ENCODE measurements around the gene POFUT2.

Gene POFUT2

DNA sequence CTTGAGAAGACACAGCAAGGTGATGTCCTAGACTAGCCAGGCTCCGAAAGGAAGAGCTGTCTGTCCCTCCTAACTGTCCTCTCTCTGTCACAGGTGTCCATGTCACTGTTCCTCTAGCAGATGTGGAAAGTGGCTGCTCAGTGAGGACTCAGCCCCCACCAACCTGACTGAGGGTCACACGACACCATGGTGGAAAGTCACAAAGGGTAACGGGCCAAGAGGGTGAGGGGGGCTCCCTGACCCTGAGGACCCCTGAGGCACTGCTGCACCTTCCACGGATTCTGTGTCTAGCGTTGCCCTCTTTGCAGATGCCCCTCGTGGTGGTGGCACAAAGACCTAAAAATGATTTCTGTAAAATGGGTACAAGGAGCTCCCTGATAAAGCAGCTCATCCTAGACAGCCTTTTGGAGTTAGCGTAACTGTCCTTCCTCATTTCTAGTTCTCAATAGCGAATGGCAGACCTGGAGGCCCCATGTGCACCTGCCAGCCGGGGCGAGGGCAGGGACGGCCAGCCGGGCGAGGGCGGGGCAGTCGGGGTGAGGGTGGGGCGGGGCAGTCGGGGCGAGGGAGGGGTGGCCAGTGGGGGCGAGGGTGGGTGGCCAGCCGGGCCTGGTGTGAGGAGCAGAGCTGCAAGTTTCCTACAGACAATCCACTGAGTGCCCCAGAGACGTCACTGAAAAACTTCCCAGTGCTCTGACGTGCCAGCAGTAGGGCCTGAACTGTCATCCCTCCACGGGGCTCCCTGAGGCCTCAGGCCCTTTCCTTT is 23.4 kb downstream of the POFUT2 start:
- DNase-seq (ENCODE audit: low read depth) = no peak
- no peak overlapping the region for H3K4me3 ChIP-seq (ENCODE audit: low read depth, low read length)
- TF ChIP-seq, protein P1, sequence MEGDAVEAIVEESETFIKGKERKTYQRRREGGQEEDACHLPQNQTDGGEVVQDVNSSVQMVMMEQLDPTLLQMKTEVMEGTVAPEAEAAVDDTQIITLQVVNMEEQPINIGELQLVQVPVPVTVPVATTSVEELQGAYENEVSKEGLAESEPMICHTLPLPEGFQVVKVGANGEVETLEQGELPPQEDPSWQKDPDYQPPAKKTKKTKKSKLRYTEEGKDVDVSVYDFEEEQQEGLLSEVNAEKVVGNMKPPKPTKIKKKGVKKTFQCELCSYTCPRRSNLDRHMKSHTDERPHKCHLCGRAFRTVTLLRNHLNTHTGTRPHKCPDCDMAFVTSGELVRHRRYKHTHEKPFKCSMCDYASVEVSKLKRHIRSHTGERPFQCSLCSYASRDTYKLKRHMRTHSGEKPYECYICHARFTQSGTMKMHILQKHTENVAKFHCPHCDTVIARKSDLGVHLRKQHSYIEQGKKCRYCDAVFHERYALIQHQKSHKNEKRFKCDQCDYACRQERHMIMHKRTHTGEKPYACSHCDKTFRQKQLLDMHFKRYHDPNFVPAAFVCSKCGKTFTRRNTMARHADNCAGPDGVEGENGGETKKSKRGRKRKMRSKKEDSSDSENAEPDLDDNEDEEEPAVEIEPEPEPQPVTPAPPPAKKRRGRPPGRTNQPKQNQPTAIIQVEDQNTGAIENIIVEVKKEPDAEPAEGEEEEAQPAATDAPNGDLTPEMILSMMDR (conservative IDR thresholded peaks at IDR 0.05; ENCODE audit: low read depth, low read length) = no peak

DNA sequence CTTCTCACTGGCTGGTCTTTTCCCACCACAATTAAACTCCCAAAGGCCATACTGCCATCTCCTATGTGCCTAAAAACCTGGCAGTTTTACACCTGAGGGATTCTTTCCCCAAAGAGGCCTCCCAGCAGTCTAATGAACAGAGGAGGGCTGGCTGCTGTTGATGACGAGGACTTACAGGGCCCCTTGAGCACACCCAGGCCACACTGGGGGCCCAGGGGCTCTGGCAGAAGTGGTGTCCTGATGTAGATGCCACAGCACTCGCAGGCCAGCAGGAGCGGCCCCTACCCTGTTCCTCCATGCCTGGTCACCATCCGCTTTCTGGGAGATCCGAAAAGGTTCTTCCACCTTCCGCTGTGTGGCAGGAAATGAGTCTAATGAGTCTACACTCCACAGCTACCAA is 24.2 kb downstream of the POFUT2 start:
- no peak overlapping the region for H3K4me3 ChIP-seq (ENCODE audit: low read depth, low read length)
- no peak for DNase-seq (ENCODE audit: low read depth)
- TF ChIP-seq, protein P1 (conservative IDR thresholded peaks at IDR 0.05; ENCODE audit: low read depth, low read length) = no peak

DNA sequence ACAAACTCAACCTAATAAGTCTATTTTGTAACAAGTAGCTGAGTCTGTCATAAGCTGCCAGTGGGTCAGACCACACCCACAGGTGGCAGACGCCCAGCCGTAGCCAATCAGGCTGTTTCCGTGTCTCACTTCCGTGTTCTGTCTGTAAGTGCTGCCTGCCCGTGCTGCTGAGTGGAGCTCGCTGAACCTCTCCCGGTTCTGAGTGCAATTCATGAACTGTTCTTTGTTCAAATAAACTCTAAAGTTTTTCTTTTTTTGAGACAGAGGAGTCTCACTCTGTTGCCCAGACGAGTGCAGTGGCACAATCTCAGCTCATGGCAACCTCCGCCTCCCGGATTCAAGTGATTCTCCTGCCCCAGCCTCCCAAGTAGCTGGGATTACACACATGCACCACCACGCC is 25.1 kb downstream of the POFUT2 start:
- DNase-seq (ENCODE audit: low read depth) = no peak
- no peak overlapping the region for H3K4me3 ChIP-seq (ENCODE audit: low read depth, low read length)
- TF ChIP-seq, protein P1 (conservative IDR thresholded peaks at IDR 0.05; ENCODE audit: low read depth, low read length) = no peak

DNA sequence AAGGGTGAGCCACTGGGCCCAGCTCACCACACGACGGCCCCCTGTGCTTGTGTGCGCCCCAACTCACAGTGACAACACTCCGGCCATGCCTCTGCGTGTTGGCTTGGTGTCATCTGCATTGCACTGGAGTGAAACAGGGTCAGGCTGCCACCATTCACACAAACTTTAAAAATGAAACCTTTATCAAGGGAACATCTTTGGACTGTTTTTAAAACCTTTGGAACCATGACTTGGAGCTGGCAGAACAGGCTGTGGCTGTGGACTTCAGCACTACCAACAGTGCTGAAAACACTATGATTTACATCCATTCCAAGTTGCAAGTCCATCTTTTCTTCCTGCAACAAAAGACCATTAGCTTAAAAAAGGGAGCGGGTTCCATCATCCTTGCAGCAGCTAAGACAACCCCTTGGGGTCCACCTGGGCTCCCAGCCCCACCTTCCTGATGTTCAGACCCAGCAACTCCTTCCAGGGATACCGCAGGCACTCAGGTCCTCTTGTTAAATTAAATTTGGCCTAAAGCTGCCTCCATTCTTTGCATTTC is 25.6 kb downstream of the POFUT2 start:
- H3K4me3 ChIP-seq (ENCODE audit: low read depth, low read length) = no peak overlapping the region
- DNase-seq (ENCODE audit: low read depth) = no peak
- TF ChIP-seq, protein P1 (conservative IDR thresholded peaks at IDR 0.05; ENCODE audit: low read depth, low read length) = no peak

DNA sequence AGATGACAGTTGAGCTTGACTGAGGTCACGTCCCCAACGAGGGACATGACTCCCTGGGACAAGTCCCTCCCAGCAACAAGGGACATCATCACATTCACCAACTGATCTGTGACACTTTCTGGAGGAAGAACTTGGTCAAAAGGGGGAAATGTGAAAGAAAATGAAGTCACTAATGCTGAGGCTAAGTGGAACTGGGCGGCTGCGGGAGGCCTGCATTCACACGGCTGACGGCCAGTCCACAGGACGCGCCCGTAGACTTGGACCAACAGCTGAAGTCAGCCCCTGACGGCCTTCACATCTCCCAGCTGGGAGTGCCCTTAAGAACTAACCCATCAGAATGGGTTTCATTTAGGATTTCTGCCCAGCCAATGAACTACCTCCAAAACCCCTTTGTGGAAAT is 26.6 kb downstream of the POFUT2 start:
- no peak for DNase-seq (ENCODE audit: low read depth)
- TF ChIP-seq, protein P1 (conservative IDR thresholded peaks at IDR 0.05; ENCODE audit: low read depth, low read length) = no peak
- H3K4me3 ChIP-seq (ENCODE audit: low read depth, low read length) = no peak overlapping the region

DNA sequence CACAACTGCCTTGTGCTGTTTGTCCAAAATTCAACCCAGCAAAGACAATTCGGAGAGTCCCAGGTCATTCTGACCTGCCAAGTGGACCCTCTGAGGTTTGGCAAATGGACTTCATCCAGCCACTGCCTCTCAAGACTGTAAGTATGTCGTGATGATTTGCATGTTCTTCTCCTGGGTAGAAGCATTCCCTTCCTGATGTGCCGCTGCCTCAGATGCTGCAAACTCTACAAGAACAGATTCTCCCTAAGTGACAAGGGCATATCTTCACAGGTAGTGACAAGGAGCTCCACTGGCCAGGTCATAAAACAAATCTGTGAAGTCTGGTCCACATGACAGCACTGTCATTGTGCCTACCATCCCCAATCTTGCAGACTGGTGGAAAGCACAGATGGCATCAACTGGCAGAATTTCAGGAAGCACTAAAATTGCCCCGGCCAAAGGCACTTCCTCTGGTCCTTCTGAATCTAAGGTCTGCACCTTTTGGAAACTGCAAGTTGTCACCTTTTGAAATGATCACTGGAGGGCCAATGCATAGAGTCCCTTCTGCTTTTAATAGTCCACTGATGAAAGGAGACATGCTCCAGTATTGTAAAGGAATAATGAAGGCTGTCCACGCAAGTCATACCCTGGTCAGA is 27.4 kb downstream of the POFUT2 start:
- TF ChIP-seq, protein P1 (conservative IDR thresholded peaks at IDR 0.05; ENCODE audit: low read depth, low read length) = no peak
- no peak overlapping the region for H3K4me3 ChIP-seq (ENCODE audit: low read depth, low read length)
- no peak for DNase-seq (ENCODE audit: low read depth)

All from choroid plexus epithelial cell (primary cell).